Neural cell (in vitro differentiated cells): ENCODE measurements around the gene RYR2. TPM values are rescaled to one million over a fixed set of nuclear protein-coding genes. Genes with fewer than 3 reads are reported as not detected.
"Not testable (repeated sequence)": the region's sequence is repeated elsewhere in the genome, so short reads cannot be mapped to it uniquely, and the experiment has no call there.

Experiments
- H2AFZ ChIP-seq: fragments of 200-600, 300-800 bp; sonication (generic), shearing (Covaris generic); 2 replicates; pipeline ENCODE4 v1.6.0; 2014; ENCODE audit warnings: low read depth, mild to moderate bottlenecking, antibody characterized with exemption, low read length, moderate library complexity
- H3F3A ChIP-seq: fragments of 200-600 bp; shearing (Covaris generic); 2 replicates; pipeline ENCODE4 v1.6.1; 2016; ENCODE audit warnings: mild to moderate bottlenecking, moderate library complexity, mixed read lengths, antibody characterized with exemption, low read length; ENCODE audit not compliant: insufficient read depth, poor library complexity, severe bottlenecking
- H3K27ac ChIP-seq: fragments of 200-600, 300-800 bp; sonication (generic), shearing (Covaris generic); 2 replicates; pipeline ENCODE4 v1.5.1; 2014; ENCODE audit warnings: mild to moderate bottlenecking, low read length, moderate library complexity
- H3K27me3 ChIP-seq: fragments of 300-800, 200-600 bp; sonication (generic), shearing (Covaris generic); 2 replicates; pipeline ENCODE4 v1.6.0; 2014; ENCODE audit warnings: mild to moderate bottlenecking, low read depth, low read length, moderate library complexity; ENCODE audit not compliant: insufficient read depth
- H3K36me3 ChIP-seq: fragments of 300-800, 200-600 bp; sonication (generic), shearing (Covaris generic); 2 replicates; pipeline ENCODE4 v1.5.1; 2014; ENCODE audit warnings: mild to moderate bottlenecking, antibody characterized with exemption, low read length, moderate library complexity; ENCODE audit not compliant: insufficient read depth
- H3K4me2 ChIP-seq: fragments of 300-800, 200-600 bp; sonication (generic), shearing (Covaris generic); 2 replicates; pipeline ENCODE4 v1.6.0; 2014; ENCODE audit warnings: mild to moderate bottlenecking, low read length
- H3K4me3 ChIP-seq: fragments of 300-800, 200-600 bp; sonication (generic), shearing (Covaris generic); 2 replicates; pipeline ENCODE4 v1.5.1; 2014; ENCODE audit warnings: mild to moderate bottlenecking, low read length, moderate library complexity
- H3K79me2 ChIP-seq: fragments of 200-600 bp; shearing (Covaris generic); replicated peaks from 2 replicates; pipeline ENCODE4 v1.6.0; 2014; ENCODE audit warnings: mild to moderate bottlenecking, low read length, moderate library complexity; ENCODE audit not compliant: insufficient read depth
- H3K9ac ChIP-seq: fragments of 300-800, 200-600 bp; sonication (generic), shearing (Covaris generic); 2 replicates; pipeline ENCODE4 v1.6.1; 2016; ENCODE audit warnings: mild to moderate bottlenecking, low read length, mixed read lengths
- H3K9me2 ChIP-seq: fragments of 200-600 bp; shearing (Covaris generic); 2 replicates; pipeline ENCODE4 v1.6.1; 2016; ENCODE audit warnings: mild to moderate bottlenecking, low read length, mixed read lengths; ENCODE audit not compliant: insufficient read depth
- H3K9me3 ChIP-seq: fragments of 200-600, 300-800 bp; sonication (generic), shearing (Covaris generic); 2 replicates; pipeline ENCODE4 v1.6.1; 2016; ENCODE audit warnings: mild to moderate bottlenecking, mixed run types, low read length, moderate library complexity, mixed read lengths
- H4K20me1 ChIP-seq: fragments of 200-600 bp; shearing (Covaris generic); 2 replicates; pipeline ENCODE4 v1.6.1; 2016; ENCODE audit warnings: mild to moderate bottlenecking, mixed run types; ENCODE audit not compliant: insufficient read depth
- EP300 ChIP-seq: fragments of 450-650 bp; conservative IDR thresholded peaks from 2 replicates; pipeline ENCODE4 v1.6.1; 2014; ENCODE audit warnings: antibody characterized with exemption, mild to moderate bottlenecking, moderate library complexity; ENCODE audit not compliant: poor library complexity, severe bottlenecking
- EZH2 ChIP-seq: fragments of 200-600, 300-800 bp; shearing (Covaris generic), sonication (generic); IDR thresholded peaks from 2 replicates; pipeline ENCODE4 v1.6.1; 2014; ENCODE audit warnings: antibody characterized with exemption, low read length, borderline replicate concordance, mild to moderate bottlenecking; ENCODE audit not compliant: insufficient read depth, poor library complexity, severe bottlenecking
- MXI1 ChIP-seq: fragments of 450-650 bp; conservative IDR thresholded peaks from 2 replicates; pipeline ENCODE4 v1.6.1; 2014; ENCODE audit warnings: antibody characterized with exemption, mild to moderate bottlenecking; ENCODE audit not compliant: poor library complexity, severe bottlenecking
- POLR2AphosphoS5 ChIP-seq: IDR thresholded peaks from 2 replicates; pipeline ENCODE4 v1.6.1; 2012
- RAD21 ChIP-seq: fragments of 450-650 bp; conservative IDR thresholded peaks from 2 replicates; pipeline ENCODE4 v1.6.1; 2014; ENCODE audit warnings: antibody characterized with exemption, mild to moderate bottlenecking, moderate library complexity
- SMC3 ChIP-seq: fragments of 450-650 bp; conservative IDR thresholded peaks from 2 replicates; pipeline ENCODE4 v1.6.1; 2014; ENCODE audit warnings: antibody characterized with exemption, mild to moderate bottlenecking, moderate library complexity; ENCODE audit not compliant: poor library complexity
- TAF1 ChIP-seq: IDR thresholded peaks from 2 replicates; pipeline ENCODE4 v1.6.1; 2012; ENCODE audit warnings: low read depth
- polyA plus RNA-seq: library from polyadenylated mRNA; depleted of rRNA; stranded (reverse); fragments of >200 nt; gene quantifications from 2 replicates; pipeline ENCODE4 v1.2.3, GENCODE V29; 2014
- TF ChIP-seq, protein P1 (sequence below): fragments of 450-650 bp; IDR thresholded peaks from 2 replicates; pipeline ENCODE4 v1.5.1; 2014; ENCODE audit warnings: antibody characterized with exemption, mild to moderate bottlenecking, moderate library complexity; ENCODE audit not compliant: poor library complexity, severe bottlenecking
- TF ChIP-seq, protein P2 (sequence below): IDR thresholded peaks from 2 replicates; pipeline ENCODE4 v1.6.1; 2012; ENCODE audit warnings: borderline replicate concordance

The RYR2 gene
- polyA plus RNA-seq, 1 donor from 2014 or later = 3.8 TPM

DNA sequence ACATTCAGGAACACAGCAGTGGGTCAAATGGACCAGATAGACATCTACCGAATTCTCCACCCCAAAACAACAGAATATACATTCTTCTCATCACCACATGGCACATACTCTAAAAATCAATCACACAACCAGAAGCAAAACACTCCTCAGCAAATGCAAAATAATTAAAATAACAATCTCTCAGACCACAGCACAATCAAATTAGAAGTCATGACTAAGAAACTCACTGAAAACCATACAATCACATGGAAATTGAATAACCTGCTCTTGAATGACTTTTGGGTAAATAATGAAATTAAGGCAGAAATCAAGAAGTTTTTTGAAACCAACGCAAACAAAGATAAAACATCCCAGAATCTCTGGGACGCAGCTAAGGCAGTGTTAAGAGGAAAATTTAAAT lies 799.5 kb downstream of the RYR2 start:
- Histone ChIP-seq H3F3A (no peaks in the 10 kb centered on the region), H3K9me3 (no peaks in the 10 kb centered on the region), H3K4me2 (no peak overlapping the region), H3K27ac (no peak overlapping the region), H3K79me2 (no peaks in the 10 kb centered on the region), H3K36me3 (no peaks in the 10 kb centered on the region), H3K9me2 (no peaks in the 10 kb centered on the region), H3K27me3 (no peaks in the 10 kb centered on the region), H3K9ac (no peak overlapping the region), H4K20me1 (no peaks in the 10 kb centered on the region), H3K4me3 (no peak overlapping the region), H2AFZ (no peak overlapping the region)
- TF ChIP-seq TAF1 (no peak), SMC3 (no peak), EZH2 (no peak), RAD21 (no peak), MXI1 (no peak), POLR2AphosphoS5 (no peak), EP300 (no peak)
- TF ChIP-seq, protein P1, sequence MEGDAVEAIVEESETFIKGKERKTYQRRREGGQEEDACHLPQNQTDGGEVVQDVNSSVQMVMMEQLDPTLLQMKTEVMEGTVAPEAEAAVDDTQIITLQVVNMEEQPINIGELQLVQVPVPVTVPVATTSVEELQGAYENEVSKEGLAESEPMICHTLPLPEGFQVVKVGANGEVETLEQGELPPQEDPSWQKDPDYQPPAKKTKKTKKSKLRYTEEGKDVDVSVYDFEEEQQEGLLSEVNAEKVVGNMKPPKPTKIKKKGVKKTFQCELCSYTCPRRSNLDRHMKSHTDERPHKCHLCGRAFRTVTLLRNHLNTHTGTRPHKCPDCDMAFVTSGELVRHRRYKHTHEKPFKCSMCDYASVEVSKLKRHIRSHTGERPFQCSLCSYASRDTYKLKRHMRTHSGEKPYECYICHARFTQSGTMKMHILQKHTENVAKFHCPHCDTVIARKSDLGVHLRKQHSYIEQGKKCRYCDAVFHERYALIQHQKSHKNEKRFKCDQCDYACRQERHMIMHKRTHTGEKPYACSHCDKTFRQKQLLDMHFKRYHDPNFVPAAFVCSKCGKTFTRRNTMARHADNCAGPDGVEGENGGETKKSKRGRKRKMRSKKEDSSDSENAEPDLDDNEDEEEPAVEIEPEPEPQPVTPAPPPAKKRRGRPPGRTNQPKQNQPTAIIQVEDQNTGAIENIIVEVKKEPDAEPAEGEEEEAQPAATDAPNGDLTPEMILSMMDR = no peak
- TF ChIP-seq, protein P2, sequence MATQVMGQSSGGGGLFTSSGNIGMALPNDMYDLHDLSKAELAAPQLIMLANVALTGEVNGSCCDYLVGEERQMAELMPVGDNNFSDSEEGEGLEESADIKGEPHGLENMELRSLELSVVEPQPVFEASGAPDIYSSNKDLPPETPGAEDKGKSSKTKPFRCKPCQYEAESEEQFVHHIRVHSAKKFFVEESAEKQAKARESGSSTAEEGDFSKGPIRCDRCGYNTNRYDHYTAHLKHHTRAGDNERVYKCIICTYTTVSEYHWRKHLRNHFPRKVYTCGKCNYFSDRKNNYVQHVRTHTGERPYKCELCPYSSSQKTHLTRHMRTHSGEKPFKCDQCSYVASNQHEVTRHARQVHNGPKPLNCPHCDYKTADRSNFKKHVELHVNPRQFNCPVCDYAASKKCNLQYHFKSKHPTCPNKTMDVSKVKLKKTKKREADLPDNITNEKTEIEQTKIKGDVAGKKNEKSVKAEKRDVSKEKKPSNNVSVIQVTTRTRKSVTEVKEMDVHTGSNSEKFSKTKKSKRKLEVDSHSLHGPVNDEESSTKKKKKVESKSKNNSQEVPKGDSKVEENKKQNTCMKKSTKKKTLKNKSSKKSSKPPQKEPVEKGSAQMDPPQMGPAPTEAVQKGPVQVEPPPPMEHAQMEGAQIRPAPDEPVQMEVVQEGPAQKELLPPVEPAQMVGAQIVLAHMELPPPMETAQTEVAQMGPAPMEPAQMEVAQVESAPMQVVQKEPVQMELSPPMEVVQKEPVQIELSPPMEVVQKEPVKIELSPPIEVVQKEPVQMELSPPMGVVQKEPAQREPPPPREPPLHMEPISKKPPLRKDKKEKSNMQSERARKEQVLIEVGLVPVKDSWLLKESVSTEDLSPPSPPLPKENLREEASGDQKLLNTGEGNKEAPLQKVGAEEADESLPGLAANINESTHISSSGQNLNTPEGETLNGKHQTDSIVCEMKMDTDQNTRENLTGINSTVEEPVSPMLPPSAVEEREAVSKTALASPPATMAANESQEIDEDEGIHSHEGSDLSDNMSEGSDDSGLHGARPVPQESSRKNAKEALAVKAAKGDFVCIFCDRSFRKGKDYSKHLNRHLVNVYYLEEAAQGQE = no peak

DNA sequence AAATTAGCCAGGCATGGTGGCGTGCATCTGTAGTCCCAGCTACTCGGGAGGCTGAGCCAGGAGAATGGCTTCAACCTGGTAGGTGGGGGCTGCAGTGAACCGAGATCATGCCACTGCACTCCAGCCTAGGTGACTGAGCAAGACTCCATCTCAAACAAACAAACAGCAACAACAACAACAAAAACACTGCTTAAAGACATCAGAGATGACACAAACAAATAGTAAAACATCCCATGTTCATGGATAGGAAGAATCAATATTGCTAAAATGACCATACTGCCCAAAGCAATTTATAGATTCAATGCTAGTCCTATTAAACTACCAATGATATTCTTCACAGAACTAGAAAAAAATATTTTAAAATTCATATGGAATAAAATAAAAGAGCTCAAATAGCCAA lies 801.5 kb downstream of the RYR2 start:
- H3K36me3 ChIP-seq, H4K20me1 ChIP-seq, H2AFZ ChIP-seq, H3K79me2 ChIP-seq, H3K9me2 ChIP-seq, H3K4me2 ChIP-seq, H3K27me3 ChIP-seq, H3K9ac ChIP-seq, H3K4me3 ChIP-seq, H3F3A ChIP-seq, H3K27ac ChIP-seq, H3K9me3 ChIP-seq: not testable (repeated sequence)

DNA sequence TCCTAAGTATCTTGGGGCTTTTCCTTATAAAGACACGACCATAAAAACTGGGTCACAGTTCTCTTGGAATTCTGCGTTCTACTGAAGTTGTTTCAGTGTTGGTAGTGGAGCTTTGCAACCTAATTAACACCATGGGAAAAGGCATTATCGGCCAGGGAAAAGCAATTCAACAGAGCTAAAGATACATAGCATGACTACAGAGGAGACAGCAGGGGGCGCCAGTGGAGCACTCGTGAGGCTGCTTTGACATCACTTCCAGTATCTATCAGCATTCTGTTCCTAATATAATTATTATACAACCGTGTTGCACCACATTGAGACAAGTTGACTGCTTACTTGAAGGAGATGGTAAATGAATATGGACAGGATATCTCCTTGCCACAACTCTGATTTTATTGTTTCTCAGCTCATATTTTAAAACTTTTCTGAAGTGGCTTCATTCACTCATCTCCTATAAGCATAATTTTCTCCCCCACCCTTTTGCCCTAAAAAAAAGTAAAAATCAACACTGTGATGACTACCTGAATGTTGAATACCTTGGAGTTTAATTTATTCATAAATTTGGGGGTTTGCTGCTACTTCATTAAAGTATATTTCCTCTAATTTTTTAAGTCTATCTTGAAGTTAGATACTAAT lies 809.3 kb downstream of the RYR2 start:
- no peaks in the 10 kb centered on the region for H3K79me2 ChIP-seq

More for the DNA sequence above, 809.3 kb downstream of the RYR2 start:
- TF ChIP-seq, protein P1 = peak; percentile 76
- TF ChIP-seq MXI1 = no peak
- no peak for TF ChIP-seq EZH2
- no peak for TF ChIP-seq EP300
- no peak for TF ChIP-seq POLR2AphosphoS5
- no peak for TF ChIP-seq TAF1
- TF ChIP-seq SMC3 = peak; percentile 81
- peak; percentile 82 for TF ChIP-seq RAD21
- TF ChIP-seq, protein P2 = no peak
- no peak overlapping the region for H2AFZ ChIP-seq
- H3K9me3 ChIP-seq = no peaks in the 10 kb centered on the region
- H3K36me3 ChIP-seq = no peaks in the 10 kb centered on the region
- no peak overlapping the region for H3K4me2 ChIP-seq
- no peaks in the 10 kb centered on the region for H3F3A ChIP-seq
- no peaks in the 10 kb centered on the region for H4K20me1 ChIP-seq
- H3K27ac ChIP-seq = no peak overlapping the region
- no peak overlapping the region for H3K9ac ChIP-seq
- H3K4me3 ChIP-seq = no peak overlapping the region
- H3K9me2 ChIP-seq = no peaks in the 10 kb centered on the region
- H3K27me3 ChIP-seq = no peaks in the 10 kb centered on the region
